Epithelial cell of prostate (primary cell): ENCODE results near the gene RFC5.
"Not testable (repeated sequence)": the region's sequence is repeated elsewhere in the genome, so short reads cannot be mapped to it uniquely, and the experiment has no call there.

Source experiments
- DNase-seq: peaks from one replicate; pipeline ENCODE4 v3.0.0-alpha.2; 2011; ENCODE audit warnings: low read depth, low spot score
- H3K27ac ChIP-seq: fragments of 450-650 bp; 2 replicates; pipeline ENCODE4 v1.5.1; 2017; ENCODE audit warnings: mild to moderate bottlenecking

The RFC5 gene

GRCh38 chr12:118013283-118013682, 3.2 kb upstream of the RFC5 start:
- no peak overlapping the region for H3K27ac ChIP-seq
- DNase-seq, result no peak

GRCh38 chr12:118015306-118015705, 1.2 kb upstream of the RFC5 start:
- H3K27ac ChIP-seq, result no peak overlapping the region
- no peak for DNase-seq

GRCh38 chr12:118015944-118016343, 559 bp upstream of the RFC5 start:
- no peak for DNase-seq
- H3K27ac ChIP-seq, result no peak overlapping the region

GRCh38 chr12:118017926-118018325, 1.4 kb downstream of the RFC5 start:
- no peak overlapping the region for H3K27ac ChIP-seq
- no peak for DNase-seq

GRCh38 chr12:118020036-118020435, 3.5 kb downstream of the RFC5 start:
- H3K27ac ChIP-seq, result no peak overlapping the region
- no peak for DNase-seq

GRCh38 chr12:118022097-118022727, 5.7 kb downstream of the RFC5 start:
- DNase-seq, H3K27ac ChIP-seq: not testable (repeated sequence)

GRCh38 chr12:118022728-118023109, 6.2 kb downstream of the RFC5 start:
- no peak for DNase-seq
- H3K27ac ChIP-seq, result no peak overlapping the region

GRCh38 chr12:118023301-118023860, 6.9 kb downstream of the RFC5 start:
- no peak overlapping the region for H3K27ac ChIP-seq
- DNase-seq, result no peak

- DNase-seq, result no peak
- no peak overlapping the region for H3K27ac ChIP-seq
Observed at GRCh38 chr12:118025168-118025567, 8.7 kb downstream of the RFC5 start.

- no peak overlapping the region for H3K27ac ChIP-seq
- no peak for DNase-seq
Observed at GRCh38 chr12:118029166-118029565, 12.7 kb downstream of the RFC5 start.

GRCh38 chr12:118032188-118032587, 15.7 kb downstream of the RFC5 start:
- no peak for DNase-seq
- no peak overlapping the region for H3K27ac ChIP-seq

GRCh38 chr12:118033323-118033722, 16.8 kb downstream of the RFC5 start:
- peak overlapping the region; percentile 38 for H3K27ac ChIP-seq
- DNase-seq, result no peak

GRCh38 chr12:118033902-118034301, 17.4 kb downstream of the RFC5 start:
- H3K27ac ChIP-seq, result peak overlapping the region; percentile 38

GRCh38 chr12:118034429-118035189, 18.1 kb downstream of the RFC5 start:
- DNase-seq, result no peak
- peak overlapping the region; percentile 38 for H3K27ac ChIP-seq

More at GRCh38 chr12:118033902-118034301, 17.4 kb downstream of the RFC5 start:
- no peak for DNase-seq

- DNase-seq, result no peak
- peak overlapping the region; percentile 38 for H3K27ac ChIP-seq
Observed at GRCh38 chr12:118035190-118036041, 18.9 kb downstream of the RFC5 start.

GRCh38 chr12:118036672-118037411, 20.3 kb downstream of the RFC5 start:
- no peak overlapping the region for H3K27ac ChIP-seq
- no peak for DNase-seq

GRCh38 chr12:118038137-118038536, 21.6 kb downstream of the RFC5 start:
- DNase-seq, result no peak
- H3K27ac ChIP-seq, result no peak overlapping the region

GRCh38 chr12:118042091-118042490, 25.6 kb downstream of the RFC5 start:
- H3K27ac ChIP-seq, result no peak overlapping the region
- DNase-seq, result no peak

GRCh38 chr12:118044075-118044474, 27.6 kb downstream of the RFC5 start:
- no peak for DNase-seq
- H3K27ac ChIP-seq, result no peak overlapping the region

- H3K27ac ChIP-seq, result no peak overlapping the region
- DNase-seq, result no peak
Observed at GRCh38 chr12:118044577-118044976, 28.1 kb downstream of the RFC5 start.
